ENCODE results near the gene RABAC1.

GRCh38 chr19:41937525-41938468 lies 21.3 kb downstream of the RABAC1 start:
- TF ChIP-seq CTCF (IDR thresholded peaks at IDR 0.05) (no peak; the same call in 1 of the 2 replicates), POLR2AphosphoS5 (IDR thresholded peaks at IDR 0.05; ENCODE audit: low read depth, low read length) (no peak), TCF7L2 (IDR thresholded peaks at IDR 0.05; ENCODE audit: low read depth, low read length) (no peak)
